ENCODE results near the gene ANGEL1.

Gene ANGEL1

GRCh38 chr14:76834241-76834661 is 21.6 kb upstream of the ANGEL1 start:
- Histone ChIP-seq H3K4me3 (ENCODE audit: insufficient read depth, low read length, poor library complexity, severe bottlenecking) (no peak overlapping the region), H3K9me2 (replicated peaks; ENCODE audit: insufficient read depth, low read length) (no peaks in the 10 kb centered on the region)
- TF ChIP-seq CTCF (IDR thresholded peaks at IDR 0.05; ENCODE audit: insufficient read depth, low read length, poor library complexity, severe bottlenecking) (no peak), EZH2phosphoT487 (conservative IDR thresholded peaks at IDR 0.05; ENCODE audit: low read length) (no peak)

DNA sequence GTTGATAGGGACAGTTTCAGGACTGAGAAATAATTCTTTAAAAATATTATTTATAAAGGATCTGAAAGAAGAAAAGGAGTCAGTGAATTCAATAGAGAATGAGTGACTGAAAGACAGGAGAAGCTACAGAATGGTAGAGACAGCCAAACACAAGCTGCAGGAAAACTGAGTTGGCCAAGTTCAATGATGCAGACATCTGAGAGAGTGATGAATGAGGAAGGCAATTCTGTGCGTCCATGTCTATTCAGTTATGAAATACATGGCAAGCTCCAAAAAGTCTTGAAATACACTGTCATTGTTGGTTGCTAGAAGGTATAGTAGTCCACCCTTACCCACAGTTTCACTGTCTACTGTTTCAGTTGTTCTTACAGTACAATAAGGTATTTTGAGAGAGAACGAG is 20.3 kb upstream of the ANGEL1 start:
- Histone ChIP-seq H3K9me3 (ENCODE audit: insufficient read depth, low read length) (no peaks in the 10 kb centered on the region), H3K4me2 (ENCODE audit: low read depth, low read length, poor library complexity, severe bottlenecking) (no peak overlapping the region), H3K27ac (ENCODE audit: low read depth, low read length) (no peak overlapping the region)

More at GRCh38 chr14:76834241-76834661, 21.6 kb upstream of the ANGEL1 start:
- Histone ChIP-seq H3K9ac (ENCODE audit: low read length) (no peak overlapping the region), H2AFZ (ENCODE audit: low read depth, low read length, severe bottlenecking) (no peak overlapping the region), H3K9me3 (ENCODE audit: insufficient read depth, low read length) (no peaks in the 10 kb centered on the region), H3K27ac (ENCODE audit: low read depth, low read length) (no peak overlapping the region), H3K27me3 (ENCODE audit: low read length) (no peaks in the 10 kb centered on the region), H3K79me2 (ENCODE audit: insufficient read depth, low read length) (no peaks in the 10 kb centered on the region), H4K20me1 (ENCODE audit: low read depth, low read length) (no peaks in the 10 kb centered on the region), H3K4me2 (ENCODE audit: low read depth, low read length, poor library complexity, severe bottlenecking) (no peak overlapping the region), H3F3A (ENCODE audit: insufficient read depth) (no peaks in the 10 kb centered on the region), H3K36me3 (ENCODE audit: low read length) (no peaks in the 10 kb centered on the region)

DNA sequence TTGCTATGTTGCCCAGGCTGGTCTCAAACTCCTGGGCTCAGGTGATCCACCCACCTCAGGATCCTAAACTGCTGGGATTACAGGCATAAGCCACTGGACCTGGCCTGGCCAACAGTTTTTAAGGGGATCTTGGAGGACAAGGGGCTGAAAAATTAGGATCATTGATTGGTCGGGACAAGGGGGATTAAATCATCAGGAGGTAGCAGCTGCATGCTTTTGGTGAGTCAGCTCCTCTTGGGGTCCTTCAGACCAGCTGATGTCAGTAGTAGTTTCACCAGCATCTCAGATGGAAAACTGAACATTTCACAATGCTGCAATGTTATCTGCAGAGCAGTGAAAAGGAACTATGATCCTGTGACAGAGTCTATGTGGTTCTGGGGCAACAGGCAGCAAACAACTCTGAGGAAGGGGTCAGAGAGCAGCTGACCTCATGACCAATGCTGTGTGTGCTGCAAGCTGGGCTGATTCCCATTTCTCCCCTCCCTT is 19.9 kb upstream of the ANGEL1 start:
- Histone ChIP-seq H3K36me3 (ENCODE audit: low read length) (no peaks in the 10 kb centered on the region), H2AFZ (ENCODE audit: low read depth, low read length, severe bottlenecking) (no peak overlapping the region), H3K9me3 (ENCODE audit: insufficient read depth, low read length) (no peaks in the 10 kb centered on the region), H4K20me1 (ENCODE audit: low read depth, low read length) (no peaks in the 10 kb centered on the region), H3F3A (ENCODE audit: insufficient read depth) (no peaks in the 10 kb centered on the region), H3K9me2 (replicated peaks; ENCODE audit: insufficient read depth, low read length) (no peaks in the 10 kb centered on the region), H3K4me3 (ENCODE audit: insufficient read depth, low read length, poor library complexity, severe bottlenecking) (no peak overlapping the region), H3K79me2 (ENCODE audit: insufficient read depth, low read length) (no peaks in the 10 kb centered on the region), H3K4me2 (ENCODE audit: low read depth, low read length, poor library complexity, severe bottlenecking) (no peak overlapping the region), H3K9ac (ENCODE audit: low read length) (no peak overlapping the region), H3K27ac (ENCODE audit: low read depth, low read length) (no peak overlapping the region), H3K27me3 (ENCODE audit: low read length) (no peaks in the 10 kb centered on the region)
- TF ChIP-seq CTCF (IDR thresholded peaks at IDR 0.05; ENCODE audit: insufficient read depth, low read length, poor library complexity, severe bottlenecking) = no peak
- no peak for TF ChIP-seq EZH2phosphoT487 (conservative IDR thresholded peaks at IDR 0.05; ENCODE audit: low read length)

More for the DNA sequence above, 20.3 kb upstream of the ANGEL1 start:
- Histone ChIP-seq H2AFZ (ENCODE audit: low read depth, low read length, severe bottlenecking) (no peak overlapping the region), H3K9ac (ENCODE audit: low read length) (no peak overlapping the region), H3F3A (ENCODE audit: insufficient read depth) (no peaks in the 10 kb centered on the region), H4K20me1 (ENCODE audit: low read depth, low read length) (no peaks in the 10 kb centered on the region), H3K4me3 (ENCODE audit: insufficient read depth, low read length, poor library complexity, severe bottlenecking) (no peak overlapping the region), H3K36me3 (ENCODE audit: low read length) (no peaks in the 10 kb centered on the region), H3K79me2 (ENCODE audit: insufficient read depth, low read length) (no peaks in the 10 kb centered on the region), H3K9me2 (replicated peaks; ENCODE audit: insufficient read depth, low read length) (no peaks in the 10 kb centered on the region), H3K27me3 (ENCODE audit: low read length) (no peaks in the 10 kb centered on the region)
- TF ChIP-seq CTCF (IDR thresholded peaks at IDR 0.05; ENCODE audit: insufficient read depth, low read length, poor library complexity, severe bottlenecking) (no peak), EZH2phosphoT487 (conservative IDR thresholded peaks at IDR 0.05; ENCODE audit: low read length) (no peak)
